Ascending aorta (tissue), 2 donors: ENCODE data around the gene L3MBTL2. TPM values are rescaled to one million over a fixed set of nuclear protein-coding genes. Genes with fewer than 3 reads are reported as not detected.

Experiments used
- DNase-seq, 2 donors: peaks; one replicate each; pipeline ENCODE4 v3.0.0-alpha.2; 2019; ENCODE audit warnings: low spot score in 2 of 2
- H3K27ac ChIP-seq, 2 donors: fragments of 200-600 bp; sonication (generic); one replicate each; pipeline ENCODE4 v1.5.1; 2016 to 2017; ENCODE audit warnings: mild to moderate bottlenecking in 1 of 2
- H3K27me3 ChIP-seq: fragments of 200-600 bp; sonication (generic); one replicate; pipeline ENCODE4 v1.5.1; 2017
- H3K36me3 ChIP-seq, 2 donors: fragments of 200-600 bp; sonication (generic); one replicate each; pipeline ENCODE4 v1.5.1; 2016
- H3K4me1 ChIP-seq, 2 donors: fragments of 200-600 bp; sonication (generic); one replicate each; pipeline ENCODE4 v1.5.1; 2016 to 2017; ENCODE audit warnings: mild to moderate bottlenecking in 1 of 2
- H3K4me3 ChIP-seq, 2 donors: fragments of 200-600 bp; sonication (generic); one replicate each; pipeline ENCODE4 v1.5.1; 2016 to 2017; ENCODE audit warnings: mild to moderate bottlenecking in 1 of 2
- H3K9me3 ChIP-seq, 2 donors: fragments of 200-600 bp; sonication (generic); one replicate each; pipeline ENCODE4 v1.5.1; 2016
- CTCF ChIP-seq, 3 experiments: fragments of 200-600 bp in 2 of 3; fragments of 450-650 bp in 1 of 3; sonication (generic) in 2 of 3; IDR thresholded peaks; one replicate each; pipeline ENCODE4 v1.5.1; 2016 to 2019; ENCODE audit warnings: antibody characterized with exemption in 3 of 3, mild to moderate bottlenecking in 1 of 3, moderate library complexity in 1 of 3
- intact Hi-C: fragments of 100-400 bp; cut with DNase I; formaldehyde crosslinking; loops from one replicate; pipeline ENCODE4 v1.15.1; 2023
- total RNA-seq: library from RNA; depleted of rRNA; stranded (reverse); fragments of >200 nt; gene quantifications from one replicate; pipeline ENCODE4 v1.1.0, GENCODE V29; 2016

L3MBTL2 gene
- total RNA-seq, 1 donor from 2014 or later = 33.3 TPM

- Histone ChIP-seq H3K4me3 (no peak overlapping the region), H3K27ac (no peak overlapping the region), H3K36me3 (peaks cover 62 to 85% of the 10 kb centered on the region in 2 donors), H3K27me3 (no peaks in the 10 kb centered on the region), H3K9me3 (no peaks in the 10 kb centered on the region), H3K4me1 (no peaks in the 10 kb centered on the region)
- no peak for DNase-seq
- intact Hi-C loops = no loop called here
- no peak for TF ChIP-seq CTCF (IDR thresholded peaks at IDR 0.05)
Measured at GRCh38 chr22:41267958-41268357, 62.8 kb downstream of the L3MBTL2 start.

- no peaks in the 10 kb centered on the region for H3K27me3 ChIP-seq
- H3K9me3 ChIP-seq = no peaks in the 10 kb centered on the region
- TF ChIP-seq CTCF (IDR thresholded peaks at IDR 0.05) = no peak
- H3K4me1 ChIP-seq = no peaks in the 10 kb centered on the region
- DNase-seq = no peak
- peaks cover 67 to 83% of the 10 kb centered on the region in 2 donors for H3K36me3 ChIP-seq
- intact Hi-C loops = no loop called here
- no peak overlapping the region for H3K4me3 ChIP-seq
- no peak overlapping the region for H3K27ac ChIP-seq
Measured at GRCh38 chr22:41271787-41272186, 66.7 kb downstream of the L3MBTL2 start.

- intact Hi-C loops = no loop called here
- DNase-seq = no peak
- TF ChIP-seq CTCF (IDR thresholded peaks at IDR 0.05) = no peak
Measured at GRCh38 chr22:41273128-41273527, 68.0 kb downstream of the L3MBTL2 start.

GRCh38 chr22:41274856-41275255, 69.7 kb downstream of the L3MBTL2 start:
- Histone ChIP-seq H3K27ac (no peak overlapping the region), H3K36me3 (peaks cover 48 to 75% of the 10 kb centered on the region in 2 donors), H3K4me3 (no peak overlapping the region), H3K27me3 (no peaks in the 10 kb centered on the region), H3K9me3 (no peaks in the 10 kb centered on the region), H3K4me1 (no peaks in the 10 kb centered on the region)
- intact Hi-C loops = no loop called here
- no peak for DNase-seq
- no peak for TF ChIP-seq CTCF (IDR thresholded peaks at IDR 0.05)

More at GRCh38 chr22:41273128-41273527, 68.0 kb downstream of the L3MBTL2 start:
- Histone ChIP-seq H3K27me3 (no peaks in the 10 kb centered on the region), H3K4me1 (no peaks in the 10 kb centered on the region), H3K36me3 (peaks cover 60 to 78% of the 10 kb centered on the region in 2 donors), H3K9me3 (no peaks in the 10 kb centered on the region), H3K4me3 (no peak overlapping the region), H3K27ac (no peak overlapping the region)

GRCh38 chr22:41280065-41280464, 75.0 kb downstream of the L3MBTL2 start:
- no peaks in the 10 kb centered on the region for H3K9me3 ChIP-seq
- intact Hi-C loops = no loop called here
- H3K27ac ChIP-seq = no peak overlapping the region
- peaks cover 28 to 44% of the 10 kb centered on the region in 2 donors for H3K36me3 ChIP-seq
- H3K27me3 ChIP-seq = no peaks in the 10 kb centered on the region
- peaks cover 0 to 5% of the 10 kb centered on the region in 2 donors for H3K4me1 ChIP-seq
- no peak for DNase-seq
- no peak for TF ChIP-seq CTCF (IDR thresholded peaks at IDR 0.05)
- H3K4me3 ChIP-seq = no peak overlapping the region

GRCh38 chr22:41280854-41281253, 75.7 kb downstream of the L3MBTL2 start:
- no peak overlapping the region for H3K27ac ChIP-seq
- DNase-seq = no peak
- no peaks in the 10 kb centered on the region for H3K9me3 ChIP-seq
- peaks cover 25 to 36% of the 10 kb centered on the region in 2 donors for H3K36me3 ChIP-seq
- no peak overlapping the region for H3K4me3 ChIP-seq
- no peaks in the 10 kb centered on the region for H3K27me3 ChIP-seq
- H3K4me1 ChIP-seq = peaks cover 3 to 8% of the 10 kb centered on the region in 2 donors
- intact Hi-C loops = no loop called here
- no peak for TF ChIP-seq CTCF (IDR thresholded peaks at IDR 0.05)
